ENCODE measurements around the gene FAM219B. TPM values are rescaled to one million over a fixed set of nuclear protein-coding genes. Genes with fewer than 3 reads are reported as not detected.

The FAM219B gene
- total RNA-seq, 1 experiment from 2014 or later = 99.6 TPM

DNA sequence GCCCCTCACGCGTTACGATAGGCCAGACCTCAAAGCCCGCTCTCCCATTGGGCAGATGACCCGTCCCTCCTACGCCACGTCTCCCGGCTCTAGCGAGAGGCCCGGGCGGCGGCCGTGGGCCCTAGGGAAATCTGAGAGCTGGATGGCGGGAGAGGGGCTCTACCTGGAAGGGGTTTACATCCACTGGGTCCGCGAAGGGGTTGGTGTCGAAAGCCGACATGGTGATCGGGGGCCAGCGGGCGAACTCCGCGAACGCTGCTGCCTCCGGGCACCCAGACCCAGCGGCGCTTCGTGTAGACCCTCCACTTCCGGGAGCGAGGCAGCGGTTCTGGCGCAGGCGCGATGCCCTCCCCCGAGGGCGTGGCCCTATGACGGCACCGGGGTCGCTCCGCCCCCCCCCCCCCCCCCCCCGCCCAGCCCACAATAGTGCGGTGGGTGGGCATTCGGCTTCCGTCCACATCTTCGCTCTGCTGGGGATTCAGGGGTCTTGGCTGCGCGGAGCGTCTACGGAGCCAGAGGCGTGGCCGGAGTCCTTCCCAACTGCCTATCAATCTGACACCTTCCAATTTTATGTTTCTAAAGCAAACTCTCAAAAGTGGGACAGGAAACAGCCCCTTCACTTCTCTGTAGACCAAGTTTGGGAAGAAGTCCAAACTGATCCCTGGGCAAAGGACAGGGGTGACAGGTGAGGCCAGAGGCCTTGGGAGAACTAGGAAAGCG lies 33.5 kb downstream of the FAM219B start, which contains the start of gene SCAMP2 (continued):
- TF ChIP-seq E2F5 (CRISPR knock-in tag; IDR thresholded peaks at IDR 0.05) (no peak), FOXP1 (CRISPR knock-in tag; IDR thresholded peaks at IDR 0.05; ENCODE audit: borderline replicate concordance) (0 out of 2 replicates have a peak, but pooled peaks have one; percentile 31), RELA (CRISPR knock-in tag; IDR thresholded peaks at IDR 0.05; ENCODE audit: borderline replicate concordance) (no peak), PRRX2 (CRISPR knock-in tag; IDR thresholded peaks at IDR 0.05) (no peak), SOX15 (CRISPR knock-in tag; IDR thresholded peaks at IDR 0.05) (no peak), TCF7 (CRISPR knock-in tag; IDR thresholded peaks at IDR 0.05; ENCODE audit: low read depth) (no peak), GABPB1 (CRISPR knock-in tag; IDR thresholded peaks at IDR 0.05) (peak; percentile 44), ZNF317 (CRISPR knock-in tag; IDR thresholded peaks at IDR 0.05; ENCODE audit: borderline replicate concordance, low read depth) (no peak), HMGA2 (CRISPR knock-in tag; IDR thresholded peaks at IDR 0.05) (no peak), ZNF232 (CRISPR knock-in tag; IDR thresholded peaks at IDR 0.05) (no peak), JUN (CRISPR knock-in tag; IDR thresholded peaks at IDR 0.05) (no peak), FOXP4 (CRISPR knock-in tag; IDR thresholded peaks at IDR 0.05) (no peak), OVOL2 (CRISPR knock-in tag; IDR thresholded peaks at IDR 0.05; ENCODE audit: borderline replicate concordance) (no peak), ATF6 (CRISPR knock-in tag; IDR thresholded peaks at IDR 0.05) (no peak), USF2 (CRISPR knock-in tag; IDR thresholded peaks at IDR 0.05) (peak; percentile 46; the same call in 1 of the 2 replicates), NFE2L1 (CRISPR knock-in tag; IDR thresholded peaks at IDR 0.05) (no peak), ATF1 (CRISPR knock-in tag; IDR thresholded peaks at IDR 0.05) (no peak), TEAD4 (CRISPR knock-in tag; IDR thresholded peaks at IDR 0.05) (no peak), ZBTB21 (CRISPR knock-in tag; IDR thresholded peaks at IDR 0.05; ENCODE audit: borderline replicate concordance) (no peak), NFATC4 (CRISPR knock-in tag; IDR thresholded peaks at IDR 0.05) (no peak), TEAD1 (CRISPR knock-in tag; IDR thresholded peaks at IDR 0.05) (peak; percentile 45; the same call in 1 of the 2 replicates), ZNF423 (CRISPR knock-in tag; IDR thresholded peaks at IDR 0.05) (no peak), NR2C2 (CRISPR knock-in tag; IDR thresholded peaks at IDR 0.05) (no peak), CREM (CRISPR knock-in tag; IDR thresholded peaks at IDR 0.05) (0 out of 2 replicates have a peak, but pooled peaks have one; percentile 18), CBFB (CRISPR knock-in tag; IDR thresholded peaks at IDR 0.05; ENCODE audit: low read depth) (no peak), SMAD3 (CRISPR knock-in tag; IDR thresholded peaks at IDR 0.05; ENCODE audit: borderline replicate concordance) (no peak)
- TF ChIP-seq, protein P1, sequence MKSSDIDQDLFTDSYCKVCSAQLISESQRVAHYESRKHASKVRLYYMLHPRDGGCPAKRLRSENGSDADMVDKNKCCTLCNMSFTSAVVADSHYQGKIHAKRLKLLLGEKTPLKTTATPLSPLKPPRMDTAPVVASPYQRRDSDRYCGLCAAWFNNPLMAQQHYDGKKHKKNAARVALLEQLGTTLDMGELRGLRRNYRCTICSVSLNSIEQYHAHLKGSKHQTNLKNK (CRISPR knock-in tag; IDR thresholded peaks at IDR 0.05) = no peak
- TF ChIP-seq, protein P2, sequence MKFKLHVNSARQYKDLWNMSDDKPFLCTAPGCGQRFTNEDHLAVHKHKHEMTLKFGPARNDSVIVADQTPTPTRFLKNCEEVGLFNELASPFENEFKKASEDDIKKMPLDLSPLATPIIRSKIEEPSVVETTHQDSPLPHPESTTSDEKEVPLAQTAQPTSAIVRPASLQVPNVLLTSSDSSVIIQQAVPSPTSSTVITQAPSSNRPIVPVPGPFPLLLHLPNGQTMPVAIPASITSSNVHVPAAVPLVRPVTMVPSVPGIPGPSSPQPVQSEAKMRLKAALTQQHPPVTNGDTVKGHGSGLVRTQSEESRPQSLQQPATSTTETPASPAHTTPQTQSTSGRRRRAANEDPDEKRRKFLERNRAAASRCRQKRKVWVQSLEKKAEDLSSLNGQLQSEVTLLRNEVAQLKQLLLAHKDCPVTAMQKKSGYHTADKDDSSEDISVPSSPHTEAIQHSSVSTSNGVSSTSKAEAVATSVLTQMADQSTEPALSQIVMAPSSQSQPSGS (CRISPR knock-in tag; IDR thresholded peaks at IDR 0.05; ENCODE audit: borderline replicate concordance, low read depth) = no peak
- TF ChIP-seq, protein P3, sequence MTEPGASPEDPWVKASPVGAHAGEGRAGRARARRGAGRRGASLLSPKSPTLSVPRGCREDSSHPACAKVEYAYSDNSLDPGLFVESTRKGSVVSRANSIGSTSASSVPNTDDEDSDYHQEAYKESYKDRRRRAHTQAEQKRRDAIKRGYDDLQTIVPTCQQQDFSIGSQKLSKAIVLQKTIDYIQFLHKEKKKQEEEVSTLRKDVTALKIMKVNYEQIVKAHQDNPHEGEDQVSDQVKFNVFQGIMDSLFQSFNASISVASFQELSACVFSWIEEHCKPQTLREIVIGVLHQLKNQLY (CRISPR knock-in tag; IDR thresholded peaks at IDR 0.05) = no peak
- TF ChIP-seq, protein P4, sequence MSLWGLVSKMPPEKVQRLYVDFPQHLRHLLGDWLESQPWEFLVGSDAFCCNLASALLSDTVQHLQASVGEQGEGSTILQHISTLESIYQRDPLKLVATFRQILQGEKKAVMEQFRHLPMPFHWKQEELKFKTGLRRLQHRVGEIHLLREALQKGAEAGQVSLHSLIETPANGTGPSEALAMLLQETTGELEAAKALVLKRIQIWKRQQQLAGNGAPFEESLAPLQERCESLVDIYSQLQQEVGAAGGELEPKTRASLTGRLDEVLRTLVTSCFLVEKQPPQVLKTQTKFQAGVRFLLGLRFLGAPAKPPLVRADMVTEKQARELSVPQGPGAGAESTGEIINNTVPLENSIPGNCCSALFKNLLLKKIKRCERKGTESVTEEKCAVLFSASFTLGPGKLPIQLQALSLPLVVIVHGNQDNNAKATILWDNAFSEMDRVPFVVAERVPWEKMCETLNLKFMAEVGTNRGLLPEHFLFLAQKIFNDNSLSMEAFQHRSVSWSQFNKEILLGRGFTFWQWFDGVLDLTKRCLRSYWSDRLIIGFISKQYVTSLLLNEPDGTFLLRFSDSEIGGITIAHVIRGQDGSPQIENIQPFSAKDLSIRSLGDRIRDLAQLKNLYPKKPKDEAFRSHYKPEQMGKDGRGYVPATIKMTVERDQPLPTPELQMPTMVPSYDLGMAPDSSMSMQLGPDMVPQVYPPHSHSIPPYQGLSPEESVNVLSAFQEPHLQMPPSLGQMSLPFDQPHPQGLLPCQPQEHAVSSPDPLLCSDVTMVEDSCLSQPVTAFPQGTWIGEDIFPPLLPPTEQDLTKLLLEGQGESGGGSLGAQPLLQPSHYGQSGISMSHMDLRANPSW (CRISPR knock-in tag; conservative IDR thresholded peaks at IDR 0.05; ENCODE audit: low read depth) = no peak
